NCI-H1436 treated with DMSO at 0.1 percent for 48 hours (cell line): ENCODE measurements around the gene UBE4B.

Source experiments
- DNase-seq: peaks from one replicate; lab custom pipeline; 2025; lab: John Stamatoyannopoulos, UW

UBE4B gene

DNA sequence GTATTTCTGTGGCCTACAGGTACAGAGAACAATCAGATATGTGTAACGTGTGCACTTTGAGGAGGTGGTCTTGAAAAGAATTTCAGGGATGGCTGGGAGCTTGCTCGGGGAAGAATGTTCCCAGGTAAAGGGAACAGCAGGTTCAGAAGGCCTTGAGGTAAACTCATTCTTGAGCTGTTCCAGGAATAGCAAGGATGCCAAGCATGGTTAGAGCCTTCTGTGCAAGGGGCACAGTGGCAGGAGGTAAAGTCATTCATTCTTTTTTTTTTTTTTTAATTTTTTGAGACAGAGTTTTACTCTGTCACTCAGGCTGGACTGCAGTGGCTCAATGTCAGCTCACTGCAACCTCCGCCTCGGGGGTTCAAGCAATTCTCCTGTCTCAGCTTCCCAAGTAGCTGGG lies 10.0 kb downstream of the UBE4B start:
- no peak for DNase-seq

DNA sequence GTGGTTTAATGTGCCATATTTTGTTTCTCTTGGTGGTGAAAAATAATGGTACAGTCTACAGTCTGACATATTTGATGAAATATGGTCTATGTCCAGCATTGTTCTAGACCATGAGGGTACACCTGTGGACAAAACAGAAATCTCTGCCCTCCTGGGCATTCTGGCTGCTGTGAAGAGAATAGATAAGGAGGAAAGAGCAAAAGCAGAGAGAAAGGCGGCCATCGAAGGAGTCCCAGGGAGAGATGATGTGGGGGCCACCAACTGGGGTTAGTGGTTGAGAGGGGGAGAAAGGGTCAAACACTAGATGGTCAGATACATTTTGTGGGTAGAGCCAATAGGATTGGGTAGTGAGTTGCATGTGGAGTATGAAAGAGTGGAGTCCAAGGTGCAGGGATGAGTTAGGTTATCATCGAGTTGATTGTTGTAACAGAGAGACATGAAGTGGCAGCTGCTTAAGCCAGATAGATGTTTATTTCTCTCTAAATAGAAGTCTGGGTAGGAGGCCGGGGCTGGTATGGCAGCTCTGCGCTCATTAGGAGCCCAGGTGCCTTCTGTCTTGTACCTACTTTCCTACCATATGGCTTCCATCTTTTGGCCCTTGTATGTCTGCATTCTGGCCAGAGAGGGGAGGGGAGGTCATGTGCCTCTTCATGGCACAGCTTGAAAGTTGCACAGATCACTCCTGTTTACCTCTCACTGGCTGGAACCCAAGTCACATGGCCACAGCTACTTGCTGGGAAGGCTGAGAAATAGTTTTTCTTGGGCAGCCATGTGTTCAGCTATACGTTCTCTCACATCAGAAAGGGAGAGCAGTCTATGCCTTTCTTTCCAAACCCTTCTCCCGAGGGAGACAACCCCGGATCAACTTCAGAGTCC lies 13.0 kb downstream of the UBE4B start:
- DNase-seq, result no peak

DNA sequence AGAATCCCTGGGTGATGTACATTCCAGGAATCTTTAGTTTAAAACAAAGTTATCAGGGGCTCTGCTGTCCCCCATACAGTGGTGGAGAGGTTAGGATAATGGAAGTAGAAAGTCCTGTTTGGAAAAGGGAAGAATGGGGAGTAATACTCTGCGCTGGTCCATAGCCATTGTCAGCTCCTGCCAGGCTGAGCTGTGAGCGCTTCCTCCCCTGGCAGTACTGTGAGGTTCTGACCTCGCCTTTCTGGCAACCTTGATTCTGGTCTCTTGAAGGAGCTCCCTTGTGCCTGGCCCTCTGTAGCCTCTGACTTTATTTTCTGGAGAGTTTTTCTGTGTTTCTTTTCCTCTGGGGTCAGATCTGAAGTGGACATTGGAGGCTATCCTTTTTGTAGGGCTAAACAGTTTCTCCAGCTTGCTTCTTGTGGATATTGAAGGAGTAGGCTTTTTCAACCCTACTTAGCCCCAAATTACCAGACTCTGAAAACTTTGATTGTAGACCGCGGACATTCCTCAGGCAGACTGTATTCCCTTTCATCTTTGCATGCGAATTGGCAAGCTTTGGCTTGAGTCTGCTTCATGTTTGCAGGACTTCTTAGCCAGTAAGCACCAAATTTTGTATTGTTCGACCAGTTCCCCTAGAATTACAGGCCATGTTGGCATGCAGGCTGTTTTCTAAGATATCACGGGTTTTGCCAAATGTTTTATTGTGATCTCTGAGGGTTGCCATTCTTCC lies 13.8 kb downstream of the UBE4B start:
- DNase-seq, result no peak

DNA sequence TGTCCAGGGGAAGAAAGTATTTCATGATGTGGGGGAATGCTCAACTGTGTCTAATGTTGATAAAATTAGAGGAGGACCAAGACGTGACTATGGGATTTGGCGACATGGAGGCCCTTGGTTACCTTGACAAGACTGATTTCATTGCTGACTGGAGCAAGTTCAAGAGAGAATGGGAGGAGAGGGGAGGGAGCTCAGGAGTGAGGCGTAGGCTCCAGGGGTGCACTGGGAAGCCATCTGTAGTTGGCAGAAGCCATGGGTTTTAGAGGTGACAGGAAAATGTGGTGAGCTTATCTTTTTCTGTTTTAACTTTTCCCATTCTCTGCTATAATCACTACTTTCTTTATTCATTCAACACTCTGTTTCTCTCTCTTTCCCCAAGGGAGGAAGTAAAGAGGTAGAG lies 15.8 kb downstream of the UBE4B start:
- DNase-seq, result no peak

DNA sequence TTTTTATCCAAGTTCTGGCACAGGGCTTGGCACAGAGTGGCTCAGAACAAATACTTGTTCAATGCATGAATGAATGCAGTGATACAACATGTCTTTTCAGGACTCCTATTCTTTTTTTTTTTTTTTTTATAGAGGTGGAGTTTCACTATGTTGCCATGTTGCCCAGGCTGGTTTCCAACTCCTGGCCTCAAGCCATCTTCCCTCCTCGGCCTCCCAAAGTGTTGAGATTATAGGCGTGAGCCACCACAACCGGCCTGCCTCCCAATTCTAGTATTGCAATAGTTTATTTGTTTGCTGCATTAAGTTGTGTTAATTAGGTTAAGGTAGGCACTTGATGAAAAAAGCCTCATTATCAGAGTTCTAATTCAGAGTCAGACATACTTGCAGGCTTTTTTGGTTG lies 17.9 kb downstream of the UBE4B start:
- DNase-seq, result no peak

DNA sequence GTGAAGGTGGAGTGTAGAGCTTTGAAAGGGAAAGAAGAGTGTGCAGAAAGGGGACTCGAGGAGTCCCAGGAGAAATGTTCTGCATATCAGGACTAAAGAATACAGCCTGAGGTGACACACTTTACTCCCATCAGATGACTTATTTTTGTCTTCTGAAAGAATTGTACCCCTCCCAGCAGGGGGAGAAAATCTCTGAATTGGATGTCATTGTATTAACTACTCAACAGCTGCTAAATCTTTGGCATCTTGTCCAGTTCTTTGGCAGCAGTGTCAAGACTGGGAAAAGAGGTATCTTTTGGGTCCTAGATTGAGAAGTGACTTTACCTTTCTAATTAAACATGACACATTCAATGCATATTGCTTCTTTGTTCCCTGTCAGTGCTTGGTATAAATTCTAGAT lies 18.9 kb downstream of the UBE4B start:
- DNase-seq, result no peak

DNA sequence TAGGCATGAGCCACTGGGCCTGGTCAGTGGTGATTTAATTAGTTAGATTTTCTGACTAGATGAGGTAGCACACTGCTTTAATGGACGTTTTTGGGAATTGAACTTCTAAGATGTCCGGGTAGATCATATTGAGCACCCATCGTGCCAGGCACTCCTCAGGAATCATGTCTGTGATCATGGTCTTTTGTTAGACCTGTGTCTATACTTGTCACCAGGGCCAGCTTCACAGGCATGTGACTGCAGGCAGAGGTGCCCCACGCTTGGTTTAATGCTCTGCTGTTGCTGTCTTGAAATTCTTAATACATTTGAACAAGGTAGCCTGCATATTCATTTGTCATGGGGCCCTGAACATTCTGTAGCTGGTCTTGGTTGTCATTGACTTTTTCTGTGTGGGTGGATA lies 19.6 kb downstream of the UBE4B start:
- DNase-seq, result no peak

DNA sequence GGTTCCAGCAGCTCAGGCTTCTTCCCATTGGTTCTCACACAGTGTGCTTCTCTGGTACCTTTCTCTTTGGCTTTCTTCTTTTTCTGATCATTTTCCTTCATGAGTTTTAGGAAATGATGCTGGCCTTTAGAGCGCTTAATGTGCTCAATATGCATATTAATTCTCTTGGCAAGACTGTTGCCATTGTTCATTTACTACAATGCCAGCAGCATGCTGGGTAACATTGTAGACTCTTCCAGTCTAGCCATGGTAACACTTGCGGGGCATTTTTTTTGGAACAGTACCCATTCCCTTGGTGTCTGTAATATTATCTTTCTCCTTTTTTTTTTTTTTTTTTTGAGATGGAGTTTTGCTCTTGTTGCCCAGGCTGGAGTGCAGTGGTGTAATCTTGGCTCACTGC lies 21.7 kb downstream of the UBE4B start:
- DNase-seq, result no peak

DNA sequence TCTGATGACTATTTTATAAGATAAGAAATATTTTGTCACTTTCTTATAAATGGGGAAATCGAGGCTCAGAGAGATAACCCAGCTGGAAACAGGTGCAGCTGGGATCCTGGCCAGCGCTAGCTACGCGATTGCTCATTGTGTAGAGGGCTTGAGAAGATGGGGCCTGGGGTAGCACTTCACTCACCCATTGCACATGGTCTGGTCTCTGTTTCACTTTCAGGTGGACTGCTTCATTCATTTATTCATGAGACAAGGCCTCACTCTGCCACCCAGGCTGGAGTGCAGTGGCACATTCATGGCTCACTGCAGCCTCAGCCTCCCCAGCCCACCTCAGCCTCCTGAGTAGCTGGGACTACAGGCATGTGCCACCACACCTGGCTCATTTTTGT lies 23.8 kb downstream of the UBE4B start:
- DNase-seq, result no peak

DNA sequence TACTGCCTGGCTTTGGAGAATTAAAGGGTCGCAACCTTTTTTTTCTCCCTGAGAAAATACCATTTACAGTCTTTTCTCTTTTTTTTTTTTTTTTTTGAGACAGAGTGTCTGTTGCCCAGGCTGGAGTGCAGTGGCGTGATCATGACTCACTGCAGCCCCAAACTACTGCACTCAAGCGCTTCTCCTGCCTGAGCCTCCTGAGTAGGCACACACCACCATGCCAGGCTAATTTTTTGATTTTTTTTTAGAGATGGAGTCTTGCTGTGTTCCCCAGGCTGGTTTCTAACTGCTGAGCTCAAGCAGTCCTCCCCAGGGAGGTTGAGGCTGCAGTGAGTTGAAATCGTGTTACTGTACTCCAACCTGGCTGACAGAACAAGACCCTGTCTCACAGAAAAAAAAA lies 24.6 kb downstream of the UBE4B start:
- DNase-seq, result no peak

DNA sequence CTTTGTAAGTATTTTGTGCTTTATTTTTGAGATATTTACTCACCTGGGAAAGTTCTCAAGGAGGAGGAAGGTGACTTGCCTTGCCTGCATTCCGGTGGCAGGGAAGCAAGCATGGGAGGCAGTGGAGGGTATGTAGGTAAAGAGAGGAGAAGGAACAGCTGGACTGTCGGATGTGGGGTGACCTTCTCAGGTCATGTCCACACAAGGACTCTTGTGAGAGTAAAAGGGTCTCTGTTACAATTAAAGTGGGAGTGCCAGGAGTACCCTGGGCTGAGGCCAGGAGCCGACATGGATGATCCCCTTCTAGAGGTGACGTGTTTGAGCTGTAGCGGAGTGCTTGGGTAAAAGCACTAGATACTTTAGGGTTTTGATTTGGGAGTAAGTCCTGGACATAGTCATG lies 25.0 kb downstream of the UBE4B start:
- no peak for DNase-seq

DNA sequence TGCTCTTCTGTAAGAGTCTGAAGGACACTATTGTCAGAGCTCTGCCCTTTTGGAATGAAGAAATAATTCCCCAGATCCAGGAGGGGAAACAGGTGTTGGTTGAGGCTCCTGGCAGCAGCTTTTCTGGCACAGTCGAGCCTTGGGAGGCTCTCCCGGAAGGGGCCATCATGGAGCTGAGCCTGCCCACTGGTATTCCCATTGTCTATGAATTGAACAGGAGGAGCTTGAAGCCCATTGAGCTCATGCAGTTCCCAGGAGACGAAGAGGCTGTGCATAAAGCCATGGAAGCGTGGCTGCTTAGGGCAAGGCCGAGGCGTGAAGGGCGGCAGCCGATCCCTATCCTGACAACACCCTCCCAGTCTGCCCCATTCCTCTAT lies 26.6 kb downstream of the UBE4B start:
- DNase-seq, result no peak

DNA sequence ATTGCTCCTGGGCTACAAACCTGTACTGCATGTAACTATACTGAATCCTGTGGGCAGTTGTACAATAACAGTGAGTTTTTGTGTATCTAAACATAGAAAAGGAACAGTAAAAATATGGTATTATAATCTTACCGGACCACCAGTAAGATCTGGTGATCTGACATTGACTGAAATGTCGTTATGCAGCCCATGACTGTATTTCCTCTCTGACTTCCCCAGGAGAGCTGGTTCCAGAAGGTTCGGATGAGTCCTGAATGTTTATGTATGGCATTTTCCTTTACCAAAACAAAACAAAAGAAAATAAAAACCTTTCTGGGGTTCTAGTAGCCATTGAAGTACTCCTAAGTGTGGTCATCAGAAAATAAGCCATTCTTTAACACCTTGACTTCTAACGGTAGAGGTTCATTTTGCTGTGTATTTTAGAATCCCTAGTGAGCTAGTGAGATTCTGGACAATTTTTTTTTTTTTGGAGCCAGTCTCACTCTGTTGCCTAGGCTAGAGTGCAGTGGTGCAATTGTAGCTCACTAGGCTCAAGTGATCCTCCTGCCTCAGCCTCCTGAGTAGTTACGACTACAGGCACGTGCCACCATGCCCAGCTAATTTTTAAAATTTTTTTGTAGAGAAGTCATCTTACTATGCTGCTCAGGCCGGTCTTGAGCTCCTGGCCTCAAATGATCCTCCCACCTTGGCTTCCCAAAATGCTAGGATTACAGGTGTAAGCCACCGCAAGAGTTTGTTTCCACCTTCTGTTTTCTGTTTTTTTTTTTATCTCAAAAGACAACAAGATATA lies 27.7 kb downstream of the UBE4B start:
- no peak for DNase-seq

DNA sequence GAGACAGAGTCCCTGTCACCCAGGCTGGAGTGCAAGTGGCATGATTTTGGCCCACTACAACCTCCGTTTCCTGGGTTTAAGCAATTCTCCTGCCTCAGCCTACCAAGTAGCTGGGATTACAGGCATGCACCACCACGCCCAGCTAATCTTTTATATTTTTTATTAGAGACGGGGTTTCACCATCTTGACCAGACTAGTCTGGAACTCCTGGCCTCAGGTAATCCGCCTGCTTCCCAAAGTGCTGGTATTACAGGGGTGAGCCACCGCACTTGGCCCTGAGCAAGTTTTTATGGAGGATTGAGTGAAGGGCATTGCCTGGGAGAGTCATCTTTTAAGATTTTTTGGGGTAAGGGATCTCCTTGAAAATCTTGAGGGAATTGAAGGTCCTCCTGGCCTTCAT lies 28.5 kb downstream of the UBE4B start:
- DNase-seq, result no peak

DNA sequence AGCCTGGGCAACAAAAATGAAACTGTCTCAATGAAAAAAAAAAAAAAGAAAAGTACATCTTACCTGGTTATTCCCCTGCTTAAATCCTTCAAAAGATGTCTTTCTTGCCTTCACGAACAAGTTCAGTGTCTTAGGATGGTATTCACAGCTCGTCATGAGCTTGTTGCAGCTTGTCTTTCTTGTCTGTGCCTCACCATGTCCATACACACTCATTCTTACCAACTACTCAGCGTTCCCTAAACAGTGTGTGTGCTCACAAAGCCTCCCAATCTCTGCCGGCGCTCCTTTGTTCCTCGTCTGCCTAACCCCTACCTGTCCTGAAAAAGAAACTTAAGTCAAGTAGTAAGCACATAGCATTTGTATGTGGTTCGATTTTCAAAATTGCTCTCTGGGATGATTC lies 31.1 kb downstream of the UBE4B start:
- DNase-seq, result no peak

DNA sequence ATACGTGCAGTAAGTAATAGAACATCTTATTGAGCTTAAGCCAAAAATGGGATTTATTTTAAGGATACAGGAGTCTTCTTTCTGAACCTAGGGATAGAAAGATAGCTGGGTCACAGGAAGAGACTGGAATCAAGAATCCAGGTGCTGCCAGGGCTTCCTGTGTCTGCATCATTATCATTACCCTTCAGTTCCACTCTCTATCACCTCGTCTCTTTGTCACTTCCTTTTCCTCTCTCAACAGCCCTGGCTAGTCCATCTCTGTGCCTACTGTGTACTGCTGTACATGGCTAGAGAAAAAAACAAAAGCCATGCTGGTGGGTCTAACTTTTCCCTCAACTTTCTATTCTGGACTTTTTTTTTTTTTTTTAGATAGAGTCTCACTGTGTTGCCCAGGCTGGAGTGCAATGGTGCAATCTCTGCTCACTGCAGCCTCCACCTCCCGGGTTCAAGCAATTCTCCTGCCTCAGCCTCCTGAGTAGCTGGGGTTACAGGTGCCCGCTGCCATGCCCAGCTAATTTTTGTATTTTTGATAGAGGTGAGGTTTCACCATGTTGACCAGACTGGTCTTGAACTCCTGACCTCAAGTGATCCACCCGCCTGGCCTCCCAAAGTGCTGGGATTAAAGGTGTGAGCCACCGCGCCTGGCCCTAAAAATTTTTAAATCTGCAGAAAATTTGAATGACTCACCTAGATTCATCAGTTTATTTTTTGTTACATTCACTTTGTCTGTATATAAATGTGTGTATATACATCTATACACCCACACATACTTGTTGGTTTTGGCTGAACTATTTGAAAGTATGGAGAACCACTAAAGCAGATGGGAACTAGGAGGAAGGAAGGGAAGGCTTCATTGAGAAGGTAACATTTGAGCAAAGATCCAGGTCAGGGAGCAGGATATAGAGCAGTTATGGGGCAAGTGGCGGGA lies 31.9 kb downstream of the UBE4B start:
- no peak for DNase-seq

DNA sequence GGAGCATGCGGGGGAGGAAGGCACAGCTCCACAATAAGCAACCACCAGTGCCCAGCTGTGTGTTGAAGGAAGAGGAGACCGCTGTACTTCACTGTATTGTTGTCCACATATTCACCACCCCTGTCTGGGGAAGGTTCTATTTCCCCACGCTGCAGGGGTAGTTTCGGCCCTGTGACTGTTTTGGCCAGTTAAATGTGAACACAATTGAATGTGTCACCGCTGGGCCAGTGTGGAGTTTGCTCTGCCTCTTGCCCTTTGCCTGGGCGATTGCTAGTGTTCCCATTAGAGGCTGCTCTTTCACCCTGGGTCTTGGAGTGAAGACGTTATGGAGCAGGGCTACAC lies 32.6 kb downstream of the UBE4B start:
- no peak for DNase-seq

DNA sequence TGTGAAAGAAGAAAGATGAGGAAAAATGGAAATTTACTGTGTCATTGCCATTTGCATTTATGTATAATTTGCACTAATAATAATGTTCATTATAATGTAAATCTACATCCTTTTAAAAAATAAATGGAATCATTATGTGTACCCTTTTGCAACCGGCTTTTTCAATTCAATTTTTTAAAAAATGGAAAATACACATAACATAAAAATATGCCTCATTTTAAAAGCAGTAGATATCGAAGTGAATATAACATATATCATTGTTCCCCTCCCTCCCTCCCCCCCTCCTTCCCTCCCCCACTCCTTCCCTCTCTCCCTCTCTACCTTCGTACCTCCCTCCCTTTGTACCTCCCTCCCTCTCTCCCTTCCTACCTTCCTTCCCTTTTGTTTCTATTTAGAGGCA lies 33.0 kb downstream of the UBE4B start:
- no peak for DNase-seq

DNA sequence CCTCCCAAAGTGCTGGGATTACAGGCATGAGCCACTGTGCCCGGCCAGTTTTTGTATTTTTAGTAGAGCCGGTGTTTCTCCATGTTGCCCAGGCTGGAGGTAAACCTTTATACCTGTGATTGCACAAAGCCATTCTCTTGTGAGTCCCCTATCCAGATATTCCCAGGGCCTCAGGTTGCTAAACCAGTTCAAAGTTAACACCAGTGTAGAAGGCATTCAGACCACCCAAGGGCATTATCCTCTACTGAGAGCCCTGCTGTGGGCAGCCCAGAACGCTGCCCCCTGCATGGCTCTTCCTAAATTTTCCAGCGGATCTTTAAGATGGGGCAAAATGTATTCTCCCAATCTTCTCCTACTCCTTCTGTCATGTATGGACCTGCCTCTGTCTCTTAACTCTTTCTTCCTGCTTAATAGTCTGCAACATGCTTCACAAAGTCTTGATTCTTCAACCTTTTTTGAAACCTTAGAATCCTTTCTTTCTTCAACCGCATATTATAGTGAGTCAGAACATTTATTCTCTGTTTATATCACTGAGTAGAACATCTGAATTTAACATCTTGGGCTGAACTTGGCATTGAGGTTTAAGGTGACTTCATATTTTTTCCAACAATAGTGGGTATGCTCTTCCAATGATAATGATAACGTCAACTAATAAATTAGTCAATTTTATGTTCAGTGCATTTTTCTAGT lies 36.0 kb downstream of the UBE4B start:
- no peak for DNase-seq

DNA sequence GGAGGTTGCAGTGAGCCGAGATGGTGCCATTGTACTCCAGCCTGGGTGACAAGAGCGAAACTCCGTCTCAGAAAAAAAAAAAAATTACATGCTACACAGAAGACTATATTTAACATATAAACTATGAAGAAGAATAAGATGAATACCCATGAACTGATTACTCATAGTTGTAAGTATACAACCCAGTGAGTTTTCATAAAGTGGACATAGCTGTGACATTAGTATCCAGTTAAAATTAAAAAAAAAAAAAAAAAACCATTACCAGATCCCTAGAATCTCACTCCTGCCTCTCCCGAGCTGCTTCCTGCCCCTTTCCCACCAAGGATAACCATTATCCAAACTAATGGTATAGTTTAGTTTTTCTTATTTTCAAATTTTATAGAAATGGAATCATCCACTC lies 37.4 kb downstream of the UBE4B start:
- DNase-seq, result no peak

DNA sequence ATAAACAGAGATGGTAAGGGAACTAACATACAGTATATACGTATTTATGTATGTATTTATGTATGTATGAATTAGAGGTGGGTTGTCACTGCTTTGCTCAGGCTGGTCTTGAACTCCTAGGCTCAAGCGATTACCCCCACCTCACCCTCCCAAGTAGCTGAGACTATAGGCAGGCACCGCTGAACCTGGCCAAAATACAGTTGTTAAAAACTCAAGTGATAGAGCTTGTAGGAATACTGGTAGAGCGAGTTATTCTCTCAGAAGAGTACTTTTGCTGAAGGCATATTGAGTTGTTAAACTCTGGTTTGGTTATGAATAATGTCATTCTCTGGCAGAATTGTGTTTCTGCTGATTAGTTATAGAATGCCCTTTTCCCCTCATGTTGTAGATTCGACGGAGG lies 38.9 kb downstream of the UBE4B start:
- DNase-seq, result no peak
